Measurements from ENCODE around the gene TVP23B.
A peak's percentile ranks its signal among the peaks of the same experiment; 100 is the strongest.

Gene TVP23B

GRCh38 chr17:18851201-18851600 is 70.2 kb downstream of the TVP23B start (continued):
- TF ChIP-seq CREB5 (CRISPR knock-in tag; IDR thresholded peaks at IDR 0.05; ENCODE audit: low read depth) = no peak
- TF ChIP-seq TCF4 (CRISPR knock-in tag; IDR thresholded peaks at IDR 0.05; ENCODE audit: borderline replicate concordance) = no peak
- no peak for TF ChIP-seq ISL1 (CRISPR knock-in tag; IDR thresholded peaks at IDR 0.05)
- no peak for TF ChIP-seq ZFP30 (CRISPR knock-in tag; IDR thresholded peaks at IDR 0.05)

- ATAC-seq = no peak
- no peak for TF ChIP-seq ZNF565 (CRISPR knock-in tag; conservative IDR thresholded peaks at IDR 0.05; ENCODE audit: low read depth)
- no peak for TF ChIP-seq ZNF70 (CRISPR knock-in tag; IDR thresholded peaks at IDR 0.05)
- TF ChIP-seq POU6F1 (CRISPR knock-in tag; IDR thresholded peaks at IDR 0.05; ENCODE audit: borderline replicate concordance, low read depth) = no peak
- TF ChIP-seq CREB5 (CRISPR knock-in tag; IDR thresholded peaks at IDR 0.05; ENCODE audit: low read depth) = no peak
- TF ChIP-seq TOX (CRISPR knock-in tag; IDR thresholded peaks at IDR 0.05; ENCODE audit: borderline replicate concordance) = no peak
- TF ChIP-seq ESRRG (CRISPR knock-in tag; IDR thresholded peaks at IDR 0.05) = no peak
- no peak for TF ChIP-seq ISL1 (CRISPR knock-in tag; IDR thresholded peaks at IDR 0.05)
- TF ChIP-seq GLIS3 (CRISPR knock-in tag; IDR thresholded peaks at IDR 0.05) = no peak
- TF ChIP-seq ZNF8 (CRISPR knock-in tag; IDR thresholded peaks at IDR 0.05) = no peak
- TF ChIP-seq BACH2 (CRISPR knock-in tag; IDR thresholded peaks at IDR 0.05; ENCODE audit: borderline replicate concordance) = no peak
- no peak for TF ChIP-seq ZFP30 (CRISPR knock-in tag; IDR thresholded peaks at IDR 0.05)
- no peak for TF ChIP-seq CSRNP3 (CRISPR knock-in tag; IDR thresholded peaks at IDR 0.05)
- TF ChIP-seq OSR1 (CRISPR knock-in tag; IDR thresholded peaks at IDR 0.05) = no peak
Measured at GRCh38 chr17:18854956-18855355, 74.0 kb downstream of the TVP23B start.

GRCh38 chr17:18855831-18856569 is 75.0 kb downstream of the TVP23B start:
- TF ChIP-seq GLIS3 (CRISPR knock-in tag; IDR thresholded peaks at IDR 0.05) (no peak), SNAI2 (CRISPR knock-in tag; IDR thresholded peaks at IDR 0.05) (no peak), TCF4 (CRISPR knock-in tag; IDR thresholded peaks at IDR 0.05; ENCODE audit: borderline replicate concordance) (no peak), BACH2 (CRISPR knock-in tag; IDR thresholded peaks at IDR 0.05; ENCODE audit: borderline replicate concordance) (no peak), CSRNP3 (CRISPR knock-in tag; IDR thresholded peaks at IDR 0.05) (no peak), ESRRG (CRISPR knock-in tag; IDR thresholded peaks at IDR 0.05) (no peak)
- peak; percentile 95 for ATAC-seq

Data from SK-N-SH treated with all-trans-retinoic acid at 6 μM for 48 hours (cell line).